DND-41 (cell line): ENCODE data around the gene FIGNL2.
A peak's percentile ranks its signal among the peaks of the same experiment; 100 is the strongest.

ENCODE experiments used
- ATAC-seq: fragments of 200-7000 bp; cut with Tn5 transposase; 3 replicates; pipeline ENCODE4 v1.9.1; 2021; ENCODE audit warnings: low read depth; ENCODE audit not compliant: insufficient read depth
- DNase-seq: peaks from one replicate; pipeline ENCODE4 v3.0.0-alpha.2; 2020
- H2AFZ ChIP-seq: 2 replicates; pipeline ENCODE4 v1.6.0; 2012; ENCODE audit warnings: low read depth, low read length
- H3K27ac ChIP-seq: 2 replicates; pipeline ENCODE4 v1.5.1; 2012; ENCODE audit warnings: low read length, inconsistent platforms
- H3K27me3 ChIP-seq: fragments of 200-600 bp; sonication (generic); 2 replicates; pipeline ENCODE4 v1.6.0; 2012; ENCODE audit warnings: low read length, mild to moderate bottlenecking, inconsistent platforms; ENCODE audit not compliant: insufficient read depth, poor library complexity
- H3K36me3 ChIP-seq: 2 replicates; pipeline ENCODE4 v1.5.1; 2012; ENCODE audit warnings: low read length, inconsistent platforms; ENCODE audit not compliant: insufficient read depth
- H3K4me1 ChIP-seq: 2 replicates; pipeline ENCODE4 v1.5.1; 2012; ENCODE audit warnings: mild to moderate bottlenecking, low read length; ENCODE audit not compliant: insufficient read depth
- H3K4me2 ChIP-seq: 2 replicates; pipeline ENCODE4 v1.6.0; 2012; ENCODE audit warnings: mild to moderate bottlenecking, moderate library complexity, low read length, inconsistent platforms; ENCODE audit not compliant: insufficient read depth
- H3K4me3 ChIP-seq, 2 experiments: fragments of 200-600 bp in 1 of 2; shearing (Covaris generic) in 1 of 2; 2 replicates each; pipeline ENCODE4 v1.5.1; 2012 to 2016; ENCODE audit warnings: inconsistent platforms in 2 of 2, low read length in 2 of 2, mild to moderate bottlenecking in 2 of 2, low read depth in 1 of 2, moderate library complexity in 1 of 2
- H3K79me2 ChIP-seq: 2 replicates; pipeline ENCODE4 v1.6.0; 2012; ENCODE audit warnings: low read length, inconsistent platforms; ENCODE audit not compliant: insufficient read depth
- H3K9ac ChIP-seq: 2 replicates; pipeline ENCODE4 v1.6.0; 2012; ENCODE audit warnings: low read depth, mild to moderate bottlenecking, inconsistent platforms, low read length, moderate library complexity
- H3K9me3 ChIP-seq: 2 replicates; pipeline ENCODE4 v1.5.1; 2012; ENCODE audit warnings: low read length, moderate library complexity, mild to moderate bottlenecking, inconsistent platforms; ENCODE audit not compliant: insufficient read depth, severe bottlenecking
- H4K20me1 ChIP-seq: 2 replicates; pipeline ENCODE4 v1.6.0; 2012; ENCODE audit warnings: low read length; ENCODE audit not compliant: insufficient read depth
- CTCF ChIP-seq: IDR thresholded peaks from 2 replicates; pipeline ENCODE4 v1.5.1; 2012; ENCODE audit warnings: borderline replicate concordance, low read length, moderate library complexity, mild to moderate bottlenecking; ENCODE audit not compliant: poor library complexity, severe bottlenecking; ENCODE audit errors: extremely low read depth
- EZH2 ChIP-seq: IDR thresholded peaks from 3 replicates; pipeline ENCODE4 v1.6.1; 2012; ENCODE audit warnings: borderline replicate concordance, low read depth, mild to moderate bottlenecking, moderate library complexity, low read length, inconsistent platforms; ENCODE audit not compliant: severe bottlenecking

The FIGNL2 gene

GRCh38 chr12:51784688-51785087 is 63.8 kb downstream of the FIGNL2 start:
- Histone ChIP-seq H3K79me2 (no peaks in the 10 kb centered on the region), H3K27me3 (no peaks in the 10 kb centered on the region), H3K4me3 (no peak overlapping the region), H3K36me3 (peaks cover 10% of the 10 kb centered on the region; the same call in 1 of the 2 replicates), H3K9ac (no peak overlapping the region), H3K27ac (peak overlapping the region; percentile 72), H3K9me3 (no peaks in the 10 kb centered on the region), H3K4me2 (no peak overlapping the region), H4K20me1 (no peaks in the 10 kb centered on the region), H3K4me1 (peaks cover 28% of the 10 kb centered on the region), H2AFZ (peak overlapping the region; percentile 67)
- peak; percentile 47 for DNase-seq
- peak; percentile 83 for ATAC-seq
- TF ChIP-seq CTCF, result no peak
- TF ChIP-seq EZH2, result no peak

- Histone ChIP-seq H2AFZ (no peak overlapping the region), H3K4me1 (peaks cover 22% of the 10 kb centered on the region), H3K27ac (no peak overlapping the region), H3K27me3 (no peaks in the 10 kb centered on the region), H4K20me1 (no peaks in the 10 kb centered on the region), H3K9me3 (no peaks in the 10 kb centered on the region), H3K9ac (no peak overlapping the region), H3K4me2 (no peak overlapping the region), H3K79me2 (no peaks in the 10 kb centered on the region), H3K4me3 (no peak overlapping the region), H3K36me3 (peaks cover 5% of the 10 kb centered on the region; the same call in 1 of the 2 replicates)
- no peak for DNase-seq
- TF ChIP-seq CTCF, result no peak
- no peak for TF ChIP-seq EZH2
- no peak for ATAC-seq
Observed at GRCh38 chr12:51779876-51780275, 68.6 kb downstream of the FIGNL2 start.

GRCh38 chr12:51777973-51778372 is 70.5 kb downstream of the FIGNL2 start:
- Histone ChIP-seq H3K36me3 (peaks cover 13% of the 10 kb centered on the region; the same call in 1 of the 2 replicates), H4K20me1 (no peaks in the 10 kb centered on the region), H3K4me3 (no peak overlapping the region), H3K9ac (no peak overlapping the region), H3K9me3 (no peaks in the 10 kb centered on the region), H3K27ac (no peak overlapping the region), H3K4me2 (no peak overlapping the region), H3K4me1 (peaks cover 12% of the 10 kb centered on the region), H3K79me2 (no peaks in the 10 kb centered on the region), H2AFZ (no peak overlapping the region), H3K27me3 (no peaks in the 10 kb centered on the region)
- TF ChIP-seq EZH2, result no peak
- TF ChIP-seq CTCF, result no peak
- ATAC-seq (no peak), DNase-seq (no peak)

GRCh38 chr12:51777457-51777856 is 71.1 kb downstream of the FIGNL2 start:
- Histone ChIP-seq H3K4me2 (no peak overlapping the region), H3K36me3 (peaks cover 13% of the 10 kb centered on the region; the same call in 1 of the 2 replicates), H3K9me3 (no peaks in the 10 kb centered on the region), H3K27ac (no peak overlapping the region), H2AFZ (no peak overlapping the region), H3K9ac (no peak overlapping the region), H3K4me3 (no peak overlapping the region), H4K20me1 (no peaks in the 10 kb centered on the region), H3K79me2 (no peaks in the 10 kb centered on the region), H3K4me1 (peaks cover 12% of the 10 kb centered on the region), H3K27me3 (no peaks in the 10 kb centered on the region)
- ATAC-seq (no peak), DNase-seq (no peak)
- TF ChIP-seq CTCF, result no peak
- TF ChIP-seq EZH2, result no peak
